ENCODE data around the gene TGM6. TPM values are rescaled to one million over a fixed set of nuclear protein-coding genes. Genes with fewer than 3 reads are reported as not detected.

The TGM6 gene
- total and polyA plus RNA-seq, 9 of the 15 experiments (the other 6 are each of a cell fraction or from before 2014, with no cell fraction given): not detected

DNA sequence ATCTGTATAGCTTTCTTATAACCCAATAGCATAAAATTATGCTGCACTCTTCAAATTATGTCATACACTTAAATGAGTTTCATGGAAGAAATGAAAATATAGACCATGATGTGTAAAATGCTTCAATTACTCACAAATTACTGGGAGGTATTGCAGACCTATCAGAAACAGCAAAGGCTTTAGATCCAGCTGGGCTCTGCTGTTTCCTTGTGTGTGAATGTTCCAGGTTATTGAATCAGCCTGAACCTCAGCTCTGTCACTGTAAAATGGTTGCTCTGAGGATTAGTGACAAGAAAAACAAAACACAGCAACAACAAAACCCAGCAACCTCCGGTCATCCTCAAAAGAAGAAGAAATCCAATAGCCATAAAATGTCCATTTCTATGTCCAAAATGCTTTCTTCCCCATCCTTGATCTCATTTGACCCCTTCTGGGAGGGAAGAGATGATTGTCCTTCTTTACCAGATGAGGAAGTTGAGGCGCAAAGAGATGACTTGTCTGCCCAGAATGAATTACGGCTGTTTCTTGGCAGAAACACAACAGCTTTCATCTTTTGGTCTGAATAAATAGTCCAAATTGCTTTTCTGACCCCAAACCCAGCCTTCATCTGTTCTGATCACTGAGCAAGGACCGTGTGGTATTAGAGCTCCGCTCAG, 42.2 kb upstream of the TGM6 start:
- POLR2A ChIA-PET: interaction anchor here (1.3 kb wide), 1 partner anchor 17 kb away, joined by 4 read pairs; no protein-coding TSS in a partner anchor
- Histone ChIP-seq H3K27ac (ENCODE audit: extremely low read depth, low read depth, low read length) (no peak overlapping the region), H3K36me3 (ENCODE audit: control insufficient read depth, insufficient read depth, low read length) (no peaks in the 10 kb centered on the region), H3K9me3 (replicated peaks; ENCODE audit: control insufficient read depth, insufficient read depth, low read depth, low read length) (no peaks in the 10 kb centered on the region), H3K27me3 (ENCODE audit: control insufficient read depth in 2 of 2, insufficient read depth in 2 of 2, low read length in 2 of 2) (peaks cover 2 to 21% of the 10 kb centered on the region in 2 experiments; a peak in 4 of 5 replicates), H3K4me2 (ENCODE audit: insufficient read depth, low read length) (no peak overlapping the region), H3K4me3 (no peak overlapping the region), H3K4me1 (replicated peaks in 1 of 2; ENCODE audit: control insufficient read depth in 2 of 2, insufficient read depth in 2 of 2, low read length in 2 of 2) (no peaks in the 10 kb centered on the region; a peak in 1 of 5 replicates), H4K20me1 (replicated peaks; ENCODE audit: control insufficient read depth, insufficient read depth, low read length) (no peaks in the 10 kb centered on the region), H3K9me1 (ENCODE audit: control insufficient read depth, insufficient read depth, low read length) (no peaks in the 10 kb centered on the region), H2AFZ (ENCODE audit: low read depth, low read length) (no peak overlapping the region), H3K9ac (ENCODE audit: insufficient read depth in 1 of 2, low read depth in 2 of 2, low read length in 2 of 2) (no peak overlapping the region), H3K79me2 (ENCODE audit: control insufficient read depth, insufficient read depth, low read length) (no peaks in the 10 kb centered on the region)
- no peak for DNase-seq (ENCODE audit: extremely low read depth in 1 of 4, low spot score in 3 of 4)
- CTCF ChIA-PET (ENCODE audit: low intra/inter-chr PET ratio): no interaction called here
- no peak for ATAC-seq
- FAIRE-seq: no peak
- BruUV-seq (replicated peaks): no TSS peak
- in situ Hi-C loops (cut with MboI) (no loop called here), intact Hi-C loops (cut with micrococcal nuclease) (loop anchor here (10.0 kb wide), 1 partner anchor 74 kb away; no protein-coding TSS in a partner anchor)
- WGBS (ENCODE audit: insufficient coverage, low coverage, missing lambda C conversion rate): 5% methylated on average over 5 of the region's 5 CpGs
- TF ChIP-seq BCL6 (CRISPR knock-in tag; IDR thresholded peaks at IDR 0.05) (no peak), MEIS2 (IDR thresholded peaks at IDR 0.05; ENCODE audit: partially characterized antibody) (peak; percentile 90)
- TF ChIP-seq, protein P1, sequence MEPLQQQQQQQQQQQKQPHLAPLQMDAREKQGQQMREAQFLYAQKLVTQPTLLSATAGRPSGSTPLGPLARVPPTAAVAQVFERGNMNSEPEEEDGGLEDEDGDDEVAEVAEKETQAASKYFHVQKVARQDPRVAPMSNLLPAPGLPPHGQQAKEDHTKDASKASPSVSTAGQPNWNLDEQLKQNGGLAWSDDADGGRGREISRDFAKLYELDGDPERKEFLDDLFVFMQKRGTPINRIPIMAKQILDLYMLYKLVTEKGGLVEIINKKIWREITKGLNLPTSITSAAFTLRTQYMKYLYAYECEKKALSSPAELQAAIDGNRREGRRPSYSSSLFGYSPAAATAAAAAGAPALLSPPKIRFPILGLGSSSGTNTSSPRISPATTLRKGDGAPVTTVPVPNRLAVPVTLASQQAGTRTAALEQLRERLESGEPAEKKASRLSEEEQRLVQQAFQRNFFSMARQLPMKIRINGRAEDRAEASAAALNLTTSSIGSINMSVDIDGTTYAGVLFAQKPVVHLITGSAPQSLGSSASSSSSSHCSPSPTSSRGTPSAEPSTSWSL (CRISPR knock-in tag; IDR thresholded peaks at IDR 0.05; ENCODE audit: borderline replicate concordance): no peak
- TF ChIP-seq, protein P2, sequence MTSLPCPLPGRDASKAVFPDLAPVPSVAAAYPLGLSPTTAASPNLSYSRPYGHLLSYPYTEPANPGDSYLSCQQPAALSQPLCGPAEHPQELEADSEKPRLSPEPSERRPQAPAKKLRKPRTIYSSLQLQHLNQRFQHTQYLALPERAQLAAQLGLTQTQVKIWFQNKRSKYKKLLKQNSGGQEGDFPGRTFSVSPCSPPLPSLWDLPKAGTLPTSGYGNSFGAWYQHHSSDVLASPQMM (CRISPR knock-in tag; IDR thresholded peaks at IDR 0.05): no peak
- TF ChIP-seq, protein P3, sequence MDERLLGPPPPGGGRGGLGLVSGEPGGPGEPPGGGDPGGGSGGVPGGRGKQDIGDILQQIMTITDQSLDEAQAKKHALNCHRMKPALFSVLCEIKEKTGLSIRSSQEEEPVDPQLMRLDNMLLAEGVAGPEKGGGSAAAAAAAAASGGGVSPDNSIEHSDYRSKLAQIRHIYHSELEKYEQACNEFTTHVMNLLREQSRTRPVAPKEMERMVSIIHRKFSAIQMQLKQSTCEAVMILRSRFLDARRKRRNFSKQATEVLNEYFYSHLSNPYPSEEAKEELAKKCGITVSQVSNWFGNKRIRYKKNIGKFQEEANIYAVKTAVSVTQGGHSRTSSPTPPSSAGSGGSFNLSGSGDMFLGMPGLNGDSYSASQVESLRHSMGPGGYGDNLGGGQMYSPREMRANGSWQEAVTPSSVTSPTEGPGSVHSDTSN (CRISPR knock-in tag; IDR thresholded peaks at IDR 0.05; ENCODE audit: low read depth): no peak
- TF ChIP-seq, protein P3 (tag; conservative IDR thresholded peaks at IDR 0.05; ENCODE audit: low read depth): peak; percentile 87
- TF ChIP-seq, protein P4, sequence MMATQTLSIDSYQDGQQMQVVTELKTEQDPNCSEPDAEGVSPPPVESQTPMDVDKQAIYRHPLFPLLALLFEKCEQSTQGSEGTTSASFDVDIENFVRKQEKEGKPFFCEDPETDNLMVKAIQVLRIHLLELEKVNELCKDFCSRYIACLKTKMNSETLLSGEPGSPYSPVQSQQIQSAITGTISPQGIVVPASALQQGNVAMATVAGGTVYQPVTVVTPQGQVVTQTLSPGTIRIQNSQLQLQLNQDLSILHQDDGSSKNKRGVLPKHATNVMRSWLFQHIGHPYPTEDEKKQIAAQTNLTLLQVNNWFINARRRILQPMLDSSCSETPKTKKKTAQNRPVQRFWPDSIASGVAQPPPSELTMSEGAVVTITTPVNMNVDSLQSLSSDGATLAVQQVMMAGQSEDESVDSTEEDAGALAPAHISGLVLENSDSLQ (IDR thresholded peaks at IDR 0.05): peak; percentile 68; the same call in 1 of the 2 replicates

Measured in K562 (cell line).